Osteocyte (in vitro differentiated cells): Measurements from ENCODE around the gene TMEM123. TPM values are rescaled to one million over a fixed set of nuclear protein-coding genes. Genes with fewer than 3 reads are reported as not detected.
A peak's percentile ranks its signal among the peaks of the same experiment; 100 is the strongest.
"Not testable (repeated sequence)": the region's sequence is repeated elsewhere in the genome, so short reads cannot be mapped to it uniquely, and the experiment has no call there.

ENCODE experiments used
- DNase-seq: peaks from one replicate; pipeline ENCODE4 v3.0.0; 2021; ENCODE audit warnings: mixed read lengths; ENCODE audit not compliant: unreplicated experiment; ENCODE audit errors: extremely low spot score
- H3K27ac Mint-ChIP-seq: one replicate; pipeline ENCODE4 v1.8.0; 2021; ENCODE audit warnings: mild to moderate bottlenecking, mixed read lengths; ENCODE audit not compliant: unreplicated experiment
- H3K27me3 Mint-ChIP-seq: one replicate; pipeline ENCODE4 v1.8.0; 2021; ENCODE audit warnings: mixed read lengths; ENCODE audit not compliant: unreplicated experiment
- H3K36me3 Mint-ChIP-seq: one replicate; pipeline ENCODE4 v1.8.0; 2021; ENCODE audit warnings: mixed read lengths; ENCODE audit not compliant: unreplicated experiment
- H3K4me1 Mint-ChIP-seq: one replicate; pipeline ENCODE4 v1.8.0; 2021; ENCODE audit warnings: mixed read lengths; ENCODE audit not compliant: unreplicated experiment
- H3K4me3 Mint-ChIP-seq: one replicate; pipeline ENCODE4 v1.8.0; 2021; ENCODE audit warnings: mild to moderate bottlenecking, moderate library complexity, mixed read lengths; ENCODE audit not compliant: unreplicated experiment
- H3K9me3 Mint-ChIP-seq: one replicate; pipeline ENCODE4 v1.8.0; 2021; ENCODE audit warnings: mixed read lengths; ENCODE audit not compliant: unreplicated experiment
- total RNA-seq: library from RNA; stranded (reverse); gene quantifications from 2 replicates; pipeline ENCODE4 v1.2.1, GENCODE V29; 2021
- TF ChIP-seq, protein P1 (sequence below): fragments of 200-600 bp; sonication (generic); IDR thresholded peaks from 2 replicates; pipeline ENCODE4 v1.5.0; 2021; ENCODE audit warnings: antibody characterized with exemption, mild to moderate bottlenecking, moderate library complexity

The TMEM123 gene
- total RNA-seq, 1 donor from 2014 or later = 250 TPM

DNA sequence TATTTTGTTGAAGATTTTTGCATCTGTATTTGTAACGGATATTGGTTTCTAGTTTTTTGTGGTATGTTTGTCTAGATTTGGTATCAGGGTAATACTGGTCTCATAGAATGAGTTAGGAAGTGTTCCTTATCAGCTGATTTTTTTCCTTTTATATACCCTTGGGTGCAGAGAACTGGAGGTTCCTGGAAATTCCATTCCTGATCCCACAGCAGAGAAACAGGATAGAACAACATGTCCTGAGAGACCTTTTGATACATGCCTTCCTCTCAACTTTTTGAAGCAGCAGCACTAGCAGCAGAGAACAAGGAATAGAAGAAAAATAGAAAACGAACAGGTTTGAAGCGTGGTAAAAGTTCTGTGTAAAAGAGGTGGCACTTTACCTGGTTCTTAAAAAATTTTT, 68.7 kb downstream of the TMEM123 start:
- TF ChIP-seq, protein P1, sequence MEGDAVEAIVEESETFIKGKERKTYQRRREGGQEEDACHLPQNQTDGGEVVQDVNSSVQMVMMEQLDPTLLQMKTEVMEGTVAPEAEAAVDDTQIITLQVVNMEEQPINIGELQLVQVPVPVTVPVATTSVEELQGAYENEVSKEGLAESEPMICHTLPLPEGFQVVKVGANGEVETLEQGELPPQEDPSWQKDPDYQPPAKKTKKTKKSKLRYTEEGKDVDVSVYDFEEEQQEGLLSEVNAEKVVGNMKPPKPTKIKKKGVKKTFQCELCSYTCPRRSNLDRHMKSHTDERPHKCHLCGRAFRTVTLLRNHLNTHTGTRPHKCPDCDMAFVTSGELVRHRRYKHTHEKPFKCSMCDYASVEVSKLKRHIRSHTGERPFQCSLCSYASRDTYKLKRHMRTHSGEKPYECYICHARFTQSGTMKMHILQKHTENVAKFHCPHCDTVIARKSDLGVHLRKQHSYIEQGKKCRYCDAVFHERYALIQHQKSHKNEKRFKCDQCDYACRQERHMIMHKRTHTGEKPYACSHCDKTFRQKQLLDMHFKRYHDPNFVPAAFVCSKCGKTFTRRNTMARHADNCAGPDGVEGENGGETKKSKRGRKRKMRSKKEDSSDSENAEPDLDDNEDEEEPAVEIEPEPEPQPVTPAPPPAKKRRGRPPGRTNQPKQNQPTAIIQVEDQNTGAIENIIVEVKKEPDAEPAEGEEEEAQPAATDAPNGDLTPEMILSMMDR = no peak
- no peak for DNase-seq
- H3K36me3 Mint-ChIP-seq = peaks cover 46% of the 10 kb centered on the region
- H3K27ac Mint-ChIP-seq = no peak overlapping the region
- H3K9me3 Mint-ChIP-seq = no peaks in the 10 kb centered on the region
- H3K27me3 Mint-ChIP-seq = no peaks in the 10 kb centered on the region
- H3K4me3 Mint-ChIP-seq = no peak overlapping the region
- peaks cover 31% of the 10 kb centered on the region for H3K4me1 Mint-ChIP-seq

DNA sequence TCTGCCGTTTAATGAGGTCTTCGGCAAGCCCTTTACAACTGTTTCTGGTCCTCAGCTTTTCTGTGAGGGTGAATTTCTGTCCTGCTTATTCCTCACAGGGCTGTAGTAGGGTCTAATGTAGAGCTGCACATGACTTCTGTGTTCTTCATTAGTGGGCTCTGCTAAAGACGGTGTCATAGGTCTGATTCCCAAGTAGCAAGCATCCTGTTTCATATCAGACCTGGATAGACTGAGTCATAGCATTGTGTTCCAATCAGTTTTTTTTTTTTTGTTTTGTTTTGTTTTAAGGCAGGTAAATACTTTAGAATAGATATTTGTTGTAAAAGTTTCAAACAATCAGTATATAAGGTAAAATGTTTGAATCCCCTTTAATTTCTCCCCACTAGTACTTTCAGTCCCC, 70.2 kb downstream of the TMEM123 start:
- Mint-ChIP-seq H3K36me3 (peaks cover 47% of the 10 kb centered on the region), H3K27ac (no peak overlapping the region), H3K27me3 (no peaks in the 10 kb centered on the region), H3K4me3 (no peak overlapping the region), H3K4me1 (peaks cover 46% of the 10 kb centered on the region), H3K9me3 (no peaks in the 10 kb centered on the region)
- TF ChIP-seq, protein P1 = no peak
- DNase-seq = no peak

DNA sequence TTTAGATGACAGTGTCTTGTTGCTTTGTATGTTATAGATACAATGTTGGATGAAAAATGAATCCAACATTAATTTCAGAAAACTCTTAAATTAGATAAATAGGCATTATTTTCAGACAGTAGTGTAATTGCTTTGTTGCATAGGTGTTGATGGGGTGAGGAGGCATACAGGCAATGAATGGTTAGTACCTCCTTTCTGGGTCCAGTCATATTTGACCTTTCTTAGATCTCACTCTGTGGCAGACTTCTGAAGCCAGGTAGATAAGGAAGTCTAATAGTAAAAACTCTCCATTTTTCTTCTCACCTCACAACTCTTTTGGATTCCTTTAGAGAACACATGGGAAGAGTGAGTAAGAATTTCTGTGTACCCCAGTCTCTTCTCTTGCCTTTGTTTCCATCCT, 73.7 kb downstream of the TMEM123 start:
- Mint-ChIP-seq H3K27ac (no peak overlapping the region), H3K4me3 (no peak overlapping the region), H3K4me1 (peaks cover 52% of the 10 kb centered on the region), H3K27me3 (no peaks in the 10 kb centered on the region), H3K36me3 (peaks cover 42% of the 10 kb centered on the region), H3K9me3 (no peaks in the 10 kb centered on the region)
- DNase-seq = no peak
- TF ChIP-seq, protein P1 = no peak

DNA sequence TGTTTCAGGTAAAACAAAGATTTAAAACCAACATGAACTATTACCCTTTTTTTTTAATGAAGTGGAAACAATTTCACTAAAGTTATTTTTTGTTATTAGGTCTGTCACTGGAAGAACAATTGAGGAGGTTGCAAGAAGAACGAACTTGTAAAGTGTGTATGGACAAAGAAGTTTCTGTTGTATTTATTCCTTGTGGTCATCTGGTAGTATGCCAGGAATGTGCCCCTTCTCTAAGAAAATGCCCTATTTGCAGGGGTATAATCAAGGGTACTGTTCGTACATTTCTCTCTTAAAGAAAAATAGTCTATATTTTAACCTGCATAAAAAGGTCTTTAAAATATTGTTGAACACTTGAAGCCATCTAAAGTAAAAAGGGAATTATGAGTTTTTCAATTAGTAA, 74.7 kb downstream of the TMEM123 start:
- H3K4me1 Mint-ChIP-seq = peaks cover 43% of the 10 kb centered on the region
- peaks cover 40% of the 10 kb centered on the region for H3K36me3 Mint-ChIP-seq
- no peaks in the 10 kb centered on the region for H3K9me3 Mint-ChIP-seq
- no peaks in the 10 kb centered on the region for H3K27me3 Mint-ChIP-seq
- H3K27ac Mint-ChIP-seq = peak overlapping the region; percentile 80
- H3K4me3 Mint-ChIP-seq = no peak overlapping the region
- DNase-seq = no peak
- TF ChIP-seq, protein P1 = no peak

DNA sequence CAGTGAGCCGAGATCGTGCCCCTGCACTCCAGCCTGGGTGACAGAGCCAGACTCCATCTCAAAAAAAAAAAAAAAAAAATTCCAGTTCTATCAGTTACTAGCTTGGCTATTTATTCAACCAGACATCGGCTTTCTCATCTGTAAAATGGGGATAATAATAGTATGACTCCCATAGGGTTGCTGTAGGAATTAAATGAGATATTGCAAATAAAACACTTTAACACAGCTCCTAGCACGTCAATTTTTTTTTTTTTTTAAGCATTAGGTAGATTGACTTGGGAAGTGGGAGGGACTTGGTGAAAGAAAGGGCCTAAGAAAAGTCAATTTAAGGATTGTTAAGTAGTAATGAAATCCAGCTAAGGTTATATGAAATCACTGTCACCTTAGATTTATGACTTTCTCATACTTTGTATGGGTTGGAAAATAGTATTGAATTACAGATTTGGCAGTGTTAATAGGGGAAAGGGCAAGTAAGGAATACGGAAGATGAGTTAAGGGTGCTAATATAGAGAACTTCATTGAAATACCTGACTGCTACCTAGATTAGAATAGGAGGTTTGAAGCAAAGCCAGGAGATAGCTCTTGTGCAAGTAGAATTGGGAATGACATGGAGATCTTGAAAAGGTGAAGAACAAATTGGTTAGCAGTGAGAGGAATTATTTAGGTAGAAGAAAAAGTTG, 76.7 kb downstream of the TMEM123 start:
- TF ChIP-seq, protein P1 = no peak
- H3K27me3 Mint-ChIP-seq = no peaks in the 10 kb centered on the region
- no peak for DNase-seq
- no peaks in the 10 kb centered on the region for H3K9me3 Mint-ChIP-seq
- peaks cover 42% of the 10 kb centered on the region for H3K36me3 Mint-ChIP-seq
- H3K4me1 Mint-ChIP-seq = peaks cover 43% of the 10 kb centered on the region
- H3K4me3 Mint-ChIP-seq = no peak overlapping the region
- H3K27ac Mint-ChIP-seq = peak overlapping the region; percentile 48

DNA sequence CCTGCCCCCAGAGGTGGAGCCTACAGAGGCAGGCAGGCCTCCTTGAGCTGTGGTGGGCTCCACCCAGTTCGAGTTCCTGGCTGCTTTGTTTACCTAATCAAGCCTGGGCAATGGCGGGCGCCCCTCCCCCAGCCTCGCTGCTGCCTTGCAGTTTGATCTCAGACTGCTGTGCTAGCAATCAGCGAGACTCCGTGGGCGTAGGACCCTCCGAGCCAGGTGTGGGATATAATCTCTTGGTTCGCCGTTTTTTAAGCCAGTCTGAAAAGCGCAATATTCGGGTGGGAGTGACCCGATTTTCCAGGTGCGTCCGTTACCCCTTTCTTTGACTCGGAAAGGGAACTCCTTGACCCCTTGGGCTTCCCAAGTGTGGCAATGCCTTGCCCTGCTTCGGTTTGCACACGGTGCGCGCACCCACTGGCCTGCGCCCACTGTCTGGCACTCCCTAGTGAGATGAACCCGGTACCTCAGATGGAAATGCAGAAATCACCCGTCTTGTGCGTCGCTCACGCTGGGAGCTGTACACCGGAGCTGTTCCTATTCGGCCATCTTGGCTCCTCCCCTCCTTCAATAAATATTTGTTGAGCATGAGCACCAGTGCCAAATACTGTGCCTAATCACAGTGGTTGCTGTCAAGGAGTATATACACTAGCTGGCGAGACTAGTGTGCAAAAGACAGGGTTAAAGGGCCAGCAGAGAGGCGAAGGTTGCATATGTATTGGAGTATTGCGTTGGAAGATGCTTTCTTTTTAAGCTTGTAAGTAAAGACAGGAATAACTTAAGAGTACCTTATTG, 77.7 kb downstream of the TMEM123 start:
- H3K9me3 Mint-ChIP-seq, DNase-seq, H3K27ac Mint-ChIP-seq, H3K4me3 Mint-ChIP-seq, H3K27me3 Mint-ChIP-seq: not testable (repeated sequence)
- H3K36me3 Mint-ChIP-seq = peaks cover 37% of the 10 kb centered on the region
- H3K4me1 Mint-ChIP-seq = peaks cover 43% of the 10 kb centered on the region
